Bronchial epithelial cell (primary cell): ENCODE data around the gene PTPRT. TPM values are rescaled to one million over a fixed set of nuclear protein-coding genes. Genes with fewer than 3 reads are reported as not detected.
"Not testable (repeated sequence)": the region's sequence is repeated elsewhere in the genome, so short reads cannot be mapped to it uniquely, and the experiment has no call there.

Experiments used
- DNase-seq: peaks from one replicate; pipeline ENCODE4 v3.0.0-alpha.2; 2010; ENCODE audit warnings: low read depth
- FAIRE-seq: peaks from 2 replicates; lab custom pipeline; 2011; peaks lifted over from hg19 to GRCh38; lab: Jason Lieb, UNC
- H3K27me3 ChIP-seq: 2 replicates; pipeline ENCODE4 v1.5.1; 2011; ENCODE audit warnings: low read length; ENCODE audit not compliant: control insufficient read depth, insufficient read depth
- H3K36me3 ChIP-seq: 2 replicates; pipeline ENCODE4 v1.5.1; 2011; ENCODE audit warnings: low read length; ENCODE audit not compliant: control insufficient read depth, insufficient read depth
- H3K4me3 ChIP-seq: 2 replicates; pipeline ENCODE4 v1.5.1; 2011; ENCODE audit warnings: mild to moderate bottlenecking, low read depth, low read length, control low read depth
- CTCF ChIP-seq: IDR thresholded peaks from 2 replicates; pipeline ENCODE4 v1.5.1; 2011; ENCODE audit warnings: mild to moderate bottlenecking, moderate library complexity, low read length, control low read depth, inconsistent platforms; ENCODE audit not compliant: insufficient read depth, severe bottlenecking
- total RNA-seq: library from RNA; depleted of rRNA; stranded (reverse); fragments of >200 nt; gene quantifications from 2 replicates; pipeline ENCODE4 v1.2.1, GENCODE V29; 2014

PTPRT gene
- total RNA-seq, 1 donor from 2014 or later: not detected

- no peak for TF ChIP-seq CTCF
- no peak for FAIRE-seq
- H3K27me3 ChIP-seq: no peaks in the 10 kb centered on the region
Observed at GRCh38 chr20:43176726-43177125, 13.0 kb downstream of the PTPRT start.

GRCh38 chr20:43171930-43172329 is 17.8 kb downstream of the PTPRT start:
- FAIRE-seq (no peak), DNase-seq (no peak)
- Histone ChIP-seq H3K27me3 (no peaks in the 10 kb centered on the region), H3K36me3 (no peaks in the 10 kb centered on the region), H3K4me3 (no peak overlapping the region)
- TF ChIP-seq CTCF: no peak

More at GRCh38 chr20:43176726-43177125, 13.0 kb downstream of the PTPRT start:
- DNase-seq: no peak
- Histone ChIP-seq H3K36me3 (no peaks in the 10 kb centered on the region), H3K4me3 (no peak overlapping the region)

GRCh38 chr20:43170771-43171170 is 18.9 kb downstream of the PTPRT start:
- Histone ChIP-seq H3K4me3 (no peak overlapping the region), H3K36me3 (no peaks in the 10 kb centered on the region), H3K27me3 (no peaks in the 10 kb centered on the region)
- TF ChIP-seq CTCF: no peak
- DNase-seq: no peak
- FAIRE-seq: no peak

- FAIRE-seq: no peak
- no peak for TF ChIP-seq CTCF
Observed at GRCh38 chr20:43167615-43168014, 22.1 kb downstream of the PTPRT start.

GRCh38 chr20:43167021-43167420 is 22.7 kb downstream of the PTPRT start:
- no peak for FAIRE-seq
- DNase-seq: no peak
- TF ChIP-seq CTCF: no peak
- Histone ChIP-seq H3K36me3 (no peaks in the 10 kb centered on the region), H3K27me3 (no peaks in the 10 kb centered on the region), H3K4me3 (no peak overlapping the region)

More at GRCh38 chr20:43167615-43168014, 22.1 kb downstream of the PTPRT start:
- Histone ChIP-seq H3K27me3 (no peaks in the 10 kb centered on the region), H3K4me3 (no peak overlapping the region), H3K36me3 (no peaks in the 10 kb centered on the region)
- no peak for DNase-seq

GRCh38 chr20:43165611-43166010 is 24.1 kb downstream of the PTPRT start:
- no peak for FAIRE-seq
- no peak for TF ChIP-seq CTCF
- no peak overlapping the region for H3K4me3 ChIP-seq
- H3K27me3 ChIP-seq: no peaks in the 10 kb centered on the region
- no peak for DNase-seq
- H3K36me3 ChIP-seq: no peaks in the 10 kb centered on the region

- H3K36me3 ChIP-seq, H3K4me3 ChIP-seq, FAIRE-seq, DNase-seq, H3K27me3 ChIP-seq: not testable (repeated sequence)
Observed at GRCh38 chr20:43164736-43165135, 25.0 kb downstream of the PTPRT start.
